Body of pancreas (tissue), 4 donors: Measurements from ENCODE around the gene PDHX. TPM values are rescaled to one million over a fixed set of nuclear protein-coding genes. Genes with fewer than 3 reads are reported as not detected.

Source experiments
- ATAC-seq: fragments of 150-250 bp; one replicate; pipeline ENCODE4 v1.9.1; 2016
- DNase-seq, 4 donors: peaks; one replicate each; pipeline ENCODE4 v3.0.0-alpha.2; 2019
- H3K27ac ChIP-seq, 4 donors: fragments of 200-600 bp; sonication (generic); 1 replicate in 3 of 4; 2 replicates in 1 of 4; pipeline versions ENCODE4 v1.5.1 to v1.6.1; 2016 to 2019; ENCODE audit warnings: mild to moderate bottlenecking in 1 of 4, mixed read lengths in 1 of 4, moderate library complexity in 1 of 4
- H3K27me3 ChIP-seq, 2 donors: fragments of 200-600 bp; sonication (generic); one replicate each; pipeline ENCODE4 v1.6.0; 2016; ENCODE audit warnings: mild to moderate bottlenecking in 1 of 2
- H3K36me3 ChIP-seq, 2 donors: fragments of 200-600 bp; sonication (generic); replicated peaks in 1 of 2; 2 replicates each; pipeline ENCODE4 v1.5.1; 2016; ENCODE audit warnings: low read depth in 2 of 2; ENCODE audit not compliant: insufficient read depth in 1 of 2
- H3K4me1 ChIP-seq: fragments of 200-600 bp; sonication (generic); one replicate; pipeline ENCODE4 v1.6.0; 2016
- H3K4me3 ChIP-seq, 2 donors: fragments of 200-600 bp; sonication (generic); 1 replicate in 1 of 2; 2 replicates in 1 of 2; pipeline ENCODE4 v1.5.1; 2016 to 2019
- H3K9me3 ChIP-seq, 3 donors: fragments of 200-600 bp; sonication (generic); 1 replicate in 2 of 3; 2 replicates in 1 of 3; pipeline ENCODE4 v1.5.1; 2016
- CTCF ChIP-seq, 7 experiments: fragments of 450-650 bp in 4 of 7; fragments of 200-600 bp in 3 of 7; sonication (generic) in 3 of 7; IDR thresholded peaks; one replicate each; pipeline ENCODE4 v1.5.1; 2016 to 2019; ENCODE audit warnings: antibody characterized with exemption in 7 of 7
- POLR2A ChIP-seq, 3 donors: fragments of 450-650 bp; IDR thresholded peaks; one replicate each; pipeline ENCODE4 v1.6.1; 2016; ENCODE audit warnings: antibody characterized with exemption in 3 of 3, mild to moderate bottlenecking in 2 of 3
- WGBS, 2 donors: methylation state at CpG; one replicate each; pipeline ENCODE4 v1.1.5; 2017; 5-methylcytosine and 5-hydroxymethylcytosine counted together
- intact Hi-C: fragments of 100-400 bp; cut with DNase I; formaldehyde crosslinking; loops from one replicate; pipeline ENCODE4 v1.15.1; 2023
- total RNA-seq, 2 donors: library from RNA; depleted of rRNA; stranded (reverse); fragments of >200 nt; gene quantifications; one replicate each; pipeline ENCODE4 v1.1.0, GENCODE V29; 2016

The PDHX gene
- total RNA-seq, 2 donors from 2014 or later = 10.4 to 51.4 TPM

GRCh38 chr11:34970033-34970432 lies 53.6 kb downstream of the PDHX start:
- WGBS, 2 donors = 36 to 43% methylated on average over 3 of the region's 3 CpGs
- H3K27me3 ChIP-seq = no peaks in the 10 kb centered on the region
- DNase-seq (no peak), ATAC-seq (no peak)
- intact Hi-C loops = no loop called here
- H3K4me1 ChIP-seq = peaks cover 11% of the 10 kb centered on the region
- no peak overlapping the region for H3K4me3 ChIP-seq
- peak overlapping the region in 1 of 4 donors; percentile 15 for H3K27ac ChIP-seq
- H3K36me3 ChIP-seq = peaks cover 4 to 7% of the 10 kb centered on the region in 2 donors
- H3K9me3 ChIP-seq = no peaks in the 10 kb centered on the region
- no peak for TF ChIP-seq CTCF (IDR thresholded peaks at IDR 0.05)

- intact Hi-C loops = no loop called here
- no peaks in the 10 kb centered on the region for H3K27me3 ChIP-seq
- H3K9me3 ChIP-seq = no peaks in the 10 kb centered on the region
- H3K27ac ChIP-seq = peak overlapping the region in 1 of 4 donors; percentile 15
- H3K4me3 ChIP-seq = no peak overlapping the region
- no peak for TF ChIP-seq CTCF (IDR thresholded peaks at IDR 0.05)
- no peak for TF ChIP-seq POLR2A (IDR thresholded peaks at IDR 0.05)
- no peak for DNase-seq
- peaks cover 4 to 7% of the 10 kb centered on the region in 2 donors for H3K36me3 ChIP-seq
- H3K4me1 ChIP-seq = peaks cover 14% of the 10 kb centered on the region
- no peak for ATAC-seq
Measured at GRCh38 chr11:34970480-34970879, 54.1 kb downstream of the PDHX start.

GRCh38 chr11:34971928-34972327 lies 55.5 kb downstream of the PDHX start:
- Histone ChIP-seq H3K36me3 (peaks cover 4 to 7% of the 10 kb centered on the region in 2 donors), H3K9me3 (no peaks in the 10 kb centered on the region), H3K4me3 (no peak overlapping the region), H3K27ac (no peak overlapping the region), H3K4me1 (peaks cover 18% of the 10 kb centered on the region), H3K27me3 (no peaks in the 10 kb centered on the region)
- no peak for DNase-seq
- TF ChIP-seq CTCF (IDR thresholded peaks at IDR 0.05) = no peak
- no peak for TF ChIP-seq POLR2A (IDR thresholded peaks at IDR 0.05)
- no peak for ATAC-seq
- intact Hi-C loops = no loop called here
- WGBS, 2 donors = 100% methylated on average over 1 of the region's 1 CpG

- Histone ChIP-seq H3K4me3 (no peak overlapping the region), H3K27ac (no peak overlapping the region)
- intact Hi-C loops = no loop called here
Measured at GRCh38 chr11:34972366-34972765, 55.9 kb downstream of the PDHX start.

More at GRCh38 chr11:34972366-34972765, 55.9 kb downstream of the PDHX start:
- Histone ChIP-seq H3K9me3 (no peaks in the 10 kb centered on the region), H3K27me3 (no peaks in the 10 kb centered on the region), H3K4me1 (peaks cover 22% of the 10 kb centered on the region), H3K36me3 (peaks cover 4 to 7% of the 10 kb centered on the region in 2 donors)
- ATAC-seq (no peak), DNase-seq (no peak)
- TF ChIP-seq CTCF (IDR thresholded peaks at IDR 0.05) (no peak), POLR2A (IDR thresholded peaks at IDR 0.05) (no peak)
- 96 to 97% methylated on average over 8 of the region's 8 CpGs for WGBS, 2 donors
